A673 (cell line): ENCODE results near the gene DEFB112. TPM values are rescaled to one million over a fixed set of nuclear protein-coding genes. Genes with fewer than 3 reads are reported as not detected.

Source experiments
- BruUV-seq: library from RNA; stranded (reverse); fragments of 400-500 nt; replicated peaks from 2 replicates; lab custom pipeline; 2021; lab: Mats Ljungman, UMichigan
- CTCF ChIA-PET: fragments of 300-600 bp; sonication (Branson Sonifier 250); formaldehyde crosslinking; loops from one replicate; lab custom pipeline; 2022; ENCODE audit warnings: antibody characterized with exemption; lab: Charles Lee
- POLR2A ChIA-PET: fragments of 300-600 bp; sonication (Branson Sonifier 250); formaldehyde crosslinking; loops from one replicate; lab custom pipeline; 2022; ENCODE audit warnings: antibody characterized with exemption; ENCODE audit not compliant: low non-redundant PET; lab: Charles Lee
- DNase-seq: peaks from one replicate; pipeline ENCODE4 v3.0.0-alpha.2; 2015; ENCODE audit warnings: low spot score
- H3K27ac ChIP-seq: fragments of 200-600 bp; sonication (generic); 2 replicates; pipeline ENCODE4 v1.5.1; 2016; ENCODE audit warnings: mixed run types, low read depth, mild to moderate bottlenecking, mixed read lengths, antibody characterized with exemption, low read length; ENCODE audit not compliant: poor library complexity, severe bottlenecking
- H3K27me3 ChIP-seq: fragments of 200-600 bp; sonication (generic); replicated peaks from 2 replicates; pipeline ENCODE4 v1.6.1; 2017; ENCODE audit warnings: mixed run types, low read depth, mild to moderate bottlenecking, mixed read lengths, antibody characterized with exemption, low read length; ENCODE audit not compliant: insufficient read depth, poor library complexity
- H3K36me3 ChIP-seq: fragments of 200-600 bp; sonication (generic); 2 replicates; pipeline ENCODE4 v1.6.1; 2016; ENCODE audit warnings: mixed run types, mild to moderate bottlenecking, mixed read lengths, antibody characterized with exemption, low read length; ENCODE audit not compliant: insufficient read depth, poor library complexity, severe bottlenecking
- H3K4me1 ChIP-seq: fragments of 200-600 bp; sonication (generic); 2 replicates; pipeline ENCODE4 v1.6.1; 2017; ENCODE audit warnings: mixed run types, mild to moderate bottlenecking, mixed read lengths, antibody characterized with exemption, low read length; ENCODE audit not compliant: insufficient read depth, poor library complexity, severe bottlenecking
- H3K4me3 ChIP-seq: fragments of 200-600 bp; sonication (generic); 2 replicates; pipeline ENCODE4 v1.5.1; 2016; ENCODE audit warnings: low read depth, mixed run types, mild to moderate bottlenecking, mixed read lengths, low read length; ENCODE audit not compliant: poor library complexity, severe bottlenecking
- H3K9me3 ChIP-seq: fragments of 200-600 bp; sonication (generic); 2 replicates; pipeline ENCODE4 v1.6.1; 2016; ENCODE audit warnings: mixed run types, low read depth, mild to moderate bottlenecking, mixed read lengths, antibody characterized with exemption, low read length; ENCODE audit not compliant: poor library complexity, severe bottlenecking
- CTCF ChIP-seq: fragments of 300-800, 200-600 bp; sonication (generic); conservative IDR thresholded peaks from 2 replicates; pipeline ENCODE4 v1.5.1; 2017; ENCODE audit warnings: low read depth, mild to moderate bottlenecking, antibody characterized with exemption, low read length, moderate library complexity, mixed read lengths
- EZH2 ChIP-seq: fragments of 200-600 bp; sonication (generic); IDR thresholded peaks from 2 replicates; pipeline ENCODE4 v1.6.1; 2017; ENCODE audit warnings: borderline replicate concordance, low read depth, mild to moderate bottlenecking, mixed read lengths, antibody characterized with exemption, low read length; ENCODE audit not compliant: poor library complexity, severe bottlenecking
- intact Hi-C: fragments of 100-400 bp; cut with micrococcal nuclease; formaldehyde crosslinking; loops from one replicate; pipeline ENCODE4 v1.10.0; 2022; ENCODE audit not compliant: unreplicated experiment
- total RNA-seq: library from RNA; stranded (reverse); gene quantifications from 2 replicates; pipeline ENCODE4 v1.2.3, GENCODE V29; 2021

Gene DEFB112
- total RNA-seq, 1 experiment from 2014 or later = not detected

GRCh38 chr6:50091641-50092040 is 41.9 kb upstream of the DEFB112 start:
- no TSS peak for BruUV-seq
- Histone ChIP-seq H3K36me3 (no peaks in the 10 kb centered on the region), H3K4me3 (no peak overlapping the region), H3K27me3 (peaks cover 13% of the 10 kb centered on the region), H3K4me1 (no peaks in the 10 kb centered on the region), H3K27ac (no peak overlapping the region), H3K9me3 (no peaks in the 10 kb centered on the region)
- DNase-seq = no peak
- CTCF ChIA-PET = no interaction called here
- POLR2A ChIA-PET = no interaction called here
- no peak for TF ChIP-seq CTCF
- no peak for TF ChIP-seq EZH2
- intact Hi-C loops = no loop called here

- CTCF ChIA-PET = no interaction called here
- TF ChIP-seq EZH2 (no peak), CTCF (no peak)
- BruUV-seq = no TSS peak
- no peaks in the 10 kb centered on the region for H3K4me1 ChIP-seq
- no peaks in the 10 kb centered on the region for H3K9me3 ChIP-seq
- no peak overlapping the region for H3K27ac ChIP-seq
- intact Hi-C loops = no loop called here
- no peak overlapping the region for H3K4me3 ChIP-seq
- DNase-seq = no peak
- POLR2A ChIA-PET = no interaction called here
- no peaks in the 10 kb centered on the region for H3K36me3 ChIP-seq
- H3K27me3 ChIP-seq = peaks cover 7% of the 10 kb centered on the region
Observed at GRCh38 chr6:50089911-50090310, 40.2 kb upstream of the DEFB112 start.

- DNase-seq = no peak
- intact Hi-C loops = no loop called here
- CTCF ChIA-PET = no interaction called here
- peaks cover 4% of the 10 kb centered on the region for H3K27me3 ChIP-seq
- H3K36me3 ChIP-seq = no peaks in the 10 kb centered on the region
- H3K27ac ChIP-seq = no peak overlapping the region
- TF ChIP-seq EZH2 = no peak
- TF ChIP-seq CTCF = no peak
- H3K4me1 ChIP-seq = no peaks in the 10 kb centered on the region
- no TSS peak for BruUV-seq
- no peaks in the 10 kb centered on the region for H3K9me3 ChIP-seq
- POLR2A ChIA-PET = no interaction called here
- no peak overlapping the region for H3K4me3 ChIP-seq
Observed at GRCh38 chr6:50087231-50087954, 37.7 kb upstream of the DEFB112 start.
